Gastrocnemius medialis (tissue), 4 donors: ENCODE measurements around the gene NANOGP8.

Experiments
- POLR2A ChIP-seq, 2 donors: fragments of 450-650 bp; IDR thresholded peaks; one replicate each; pipeline ENCODE4 v1.6.1; 2017; ENCODE audit warnings: antibody characterized with exemption in 2 of 2, mild to moderate bottlenecking in 2 of 2, moderate library complexity in 2 of 2
- TF ChIP-seq, protein P1 (sequence below), 5 experiments: fragments of 450-650 bp in 3 of 5; fragments of 200-600 bp in 2 of 5; sonication (generic) in 2 of 5; IDR thresholded peaks in 4 of 5; conservative IDR thresholded peaks in 1 of 5; 1 replicate in 4 of 5; 2 replicates in 1 of 5; pipeline ENCODE4 v1.5.1; 2016 to 2019; ENCODE audit warnings: antibody characterized with exemption in 5 of 5, mild to moderate bottlenecking in 3 of 5, moderate library complexity in 3 of 5

DNA sequence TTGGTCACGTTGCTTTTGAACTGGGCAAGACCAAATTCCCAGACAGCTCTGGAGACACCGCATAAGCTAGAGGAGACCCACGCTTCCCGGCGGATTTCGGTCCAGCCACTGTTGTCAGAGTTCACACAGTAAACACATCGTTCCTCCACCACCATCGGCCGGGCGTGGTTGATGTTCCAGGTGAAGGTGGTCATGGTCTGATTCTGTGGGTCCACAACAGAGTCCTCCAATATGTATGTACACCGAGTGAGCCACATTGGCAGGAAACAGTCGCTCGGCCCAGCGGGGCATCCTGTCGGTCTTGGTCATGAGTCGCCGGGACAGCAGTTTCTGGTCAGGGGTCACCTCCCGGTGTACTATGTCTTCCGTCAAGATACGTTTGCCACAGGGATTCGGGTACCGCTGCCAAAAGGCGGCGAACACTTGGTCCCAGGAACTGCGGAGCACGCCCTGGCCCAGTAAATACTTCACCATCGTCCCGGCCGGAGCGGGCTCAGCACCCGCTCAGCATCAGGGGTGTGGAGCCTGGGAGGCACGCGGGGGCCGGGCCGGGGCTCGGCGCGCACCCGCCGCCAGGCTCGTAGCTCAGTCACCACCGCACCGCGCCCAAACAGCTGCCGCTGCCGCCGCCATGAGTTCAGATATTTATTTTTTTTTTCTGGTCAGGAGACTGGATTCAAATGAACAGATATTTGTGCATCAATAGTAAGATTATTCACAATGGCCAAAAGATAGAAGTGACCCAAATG lies 36.7 kb upstream of the NANOGP8 start:
- TF ChIP-seq, protein P1, sequence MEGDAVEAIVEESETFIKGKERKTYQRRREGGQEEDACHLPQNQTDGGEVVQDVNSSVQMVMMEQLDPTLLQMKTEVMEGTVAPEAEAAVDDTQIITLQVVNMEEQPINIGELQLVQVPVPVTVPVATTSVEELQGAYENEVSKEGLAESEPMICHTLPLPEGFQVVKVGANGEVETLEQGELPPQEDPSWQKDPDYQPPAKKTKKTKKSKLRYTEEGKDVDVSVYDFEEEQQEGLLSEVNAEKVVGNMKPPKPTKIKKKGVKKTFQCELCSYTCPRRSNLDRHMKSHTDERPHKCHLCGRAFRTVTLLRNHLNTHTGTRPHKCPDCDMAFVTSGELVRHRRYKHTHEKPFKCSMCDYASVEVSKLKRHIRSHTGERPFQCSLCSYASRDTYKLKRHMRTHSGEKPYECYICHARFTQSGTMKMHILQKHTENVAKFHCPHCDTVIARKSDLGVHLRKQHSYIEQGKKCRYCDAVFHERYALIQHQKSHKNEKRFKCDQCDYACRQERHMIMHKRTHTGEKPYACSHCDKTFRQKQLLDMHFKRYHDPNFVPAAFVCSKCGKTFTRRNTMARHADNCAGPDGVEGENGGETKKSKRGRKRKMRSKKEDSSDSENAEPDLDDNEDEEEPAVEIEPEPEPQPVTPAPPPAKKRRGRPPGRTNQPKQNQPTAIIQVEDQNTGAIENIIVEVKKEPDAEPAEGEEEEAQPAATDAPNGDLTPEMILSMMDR (IDR thresholded peaks at IDR 0.05 in 4 of 5, conservative IDR thresholded peaks at IDR 0.05 in 1 of 5), result no peak
- TF ChIP-seq POLR2A (IDR thresholded peaks at IDR 0.05), result no peak
